GM19467 (cell line): ENCODE measurements around the gene UBE2L6.
"Not testable (repeated sequence)": the region's sequence is repeated elsewhere in the genome, so short reads cannot be mapped to it uniquely, and the experiment has no call there.

Experiments used
- ATAC-seq: cut with Tn5 transposase; IDR thresholded peaks from one replicate; pipeline ENCODE4 v1.9.1; 2021; ENCODE audit warnings: mild to moderate bottlenecking, moderate library complexity; ENCODE audit not compliant: unreplicated experiment

Gene UBE2L6

DNA sequence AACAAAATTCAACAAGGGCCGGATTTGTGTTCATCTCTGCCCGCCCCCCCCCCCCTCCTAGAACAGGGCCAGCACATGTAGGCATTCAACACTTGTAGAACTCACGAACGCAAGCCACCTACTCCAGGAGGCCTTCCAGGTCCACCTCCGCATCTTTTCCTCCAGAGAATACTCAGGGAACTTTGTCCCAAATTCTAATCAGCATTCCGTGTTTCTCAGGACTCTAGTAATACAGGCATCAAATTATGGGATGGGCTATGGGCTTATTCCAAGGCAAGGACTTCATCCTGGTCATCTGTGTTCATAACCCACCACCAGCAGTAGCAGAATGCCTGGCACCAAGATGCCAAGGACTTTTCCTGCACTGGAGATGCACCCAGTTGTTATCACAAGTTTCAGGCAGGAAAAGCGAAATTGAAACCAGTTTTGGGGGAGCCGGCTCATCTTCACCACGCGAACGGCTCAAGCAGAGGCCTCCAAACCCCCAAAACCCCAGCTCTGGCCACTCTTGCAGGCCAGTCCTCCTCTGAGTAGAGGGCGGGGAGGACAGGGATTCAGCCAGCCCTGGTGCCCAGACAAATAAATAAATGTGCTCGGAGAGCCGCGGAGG, 462 bp downstream of the UBE2L6 start:
- ATAC-seq = no peak

DNA sequence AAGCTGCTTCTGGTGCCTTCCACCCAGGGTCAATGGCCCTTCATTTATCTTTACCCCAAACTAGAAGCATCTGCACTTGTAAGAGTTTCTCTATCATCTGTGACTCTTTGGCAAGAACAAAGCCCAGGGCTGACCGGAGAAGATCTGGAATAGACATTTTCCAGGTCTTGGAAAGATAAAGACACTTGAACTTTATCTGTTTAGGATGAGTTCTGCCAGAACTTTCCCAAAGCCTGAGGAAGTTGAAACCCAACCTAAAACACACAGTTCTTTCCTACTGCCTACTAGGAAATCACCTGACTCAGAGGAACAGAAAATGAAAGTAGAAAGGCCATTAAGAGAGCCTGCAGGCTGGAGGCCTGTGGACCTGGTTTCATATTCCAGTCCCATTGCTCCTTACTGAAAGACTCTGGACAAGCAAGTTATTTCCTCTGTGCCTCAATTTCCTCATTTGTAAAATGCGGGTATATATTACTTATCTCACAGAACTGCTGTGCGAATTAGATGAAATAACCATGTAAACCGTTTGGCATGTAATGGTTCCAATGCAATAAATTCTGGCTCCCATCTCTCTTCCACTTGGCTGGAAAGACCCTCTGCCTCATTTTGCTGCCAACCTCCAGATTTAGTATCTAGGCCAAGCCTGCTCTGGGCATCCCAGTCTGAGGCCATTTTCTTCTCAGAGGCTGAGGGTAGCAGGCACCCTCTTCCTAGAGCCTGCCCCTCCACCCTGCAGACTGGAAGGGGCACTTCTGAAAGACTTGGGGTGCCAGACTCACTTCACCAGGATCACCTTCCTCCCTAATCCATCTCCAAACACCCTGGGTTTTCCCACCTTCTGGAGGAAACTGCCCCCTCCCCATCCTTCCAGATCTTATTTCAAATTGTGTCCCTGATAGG, 1.2 kb downstream of the UBE2L6 start:
- ATAC-seq = peak; percentile 59

DNA sequence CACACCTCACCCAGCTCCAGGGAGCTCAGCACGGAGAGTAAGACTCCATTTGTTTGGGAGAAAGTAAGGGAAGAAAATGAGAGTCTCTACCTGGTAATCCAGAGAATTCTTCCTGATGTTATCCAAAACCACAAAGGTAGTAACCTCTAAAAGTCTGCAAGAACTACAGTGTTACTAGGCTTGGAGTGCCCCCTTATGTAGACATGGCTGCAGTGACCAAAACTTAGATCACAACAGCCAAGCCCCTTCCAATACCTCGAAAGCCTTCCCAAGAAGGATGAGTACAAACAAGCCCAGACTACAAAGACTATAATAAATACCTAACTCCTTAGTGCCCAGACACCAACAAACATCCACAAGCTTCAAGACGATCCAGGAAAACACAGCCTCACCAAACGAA, 4.9 kb downstream of the UBE2L6 start:
- no peak for ATAC-seq

DNA sequence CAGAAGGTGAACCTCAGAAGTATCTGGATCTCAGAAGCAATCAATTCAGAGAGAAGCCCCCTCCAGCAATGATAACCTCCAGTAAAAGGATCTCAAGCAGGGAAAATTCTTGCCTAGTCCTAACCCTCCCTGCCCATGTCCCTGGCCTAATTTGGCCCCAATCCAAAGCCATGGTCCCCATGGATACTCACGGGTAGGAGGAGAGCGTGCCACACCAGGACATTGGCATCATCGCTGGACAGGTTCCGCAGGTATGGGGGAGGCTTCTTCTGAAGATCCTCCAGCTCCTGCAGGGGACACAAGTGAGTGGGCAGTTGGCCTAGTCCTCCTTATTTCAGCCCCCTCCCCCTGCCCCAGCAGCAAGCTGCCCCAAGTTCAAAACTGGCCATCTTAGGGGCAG, 7.3 kb downstream of the UBE2L6 start:
- ATAC-seq = no peak

DNA sequence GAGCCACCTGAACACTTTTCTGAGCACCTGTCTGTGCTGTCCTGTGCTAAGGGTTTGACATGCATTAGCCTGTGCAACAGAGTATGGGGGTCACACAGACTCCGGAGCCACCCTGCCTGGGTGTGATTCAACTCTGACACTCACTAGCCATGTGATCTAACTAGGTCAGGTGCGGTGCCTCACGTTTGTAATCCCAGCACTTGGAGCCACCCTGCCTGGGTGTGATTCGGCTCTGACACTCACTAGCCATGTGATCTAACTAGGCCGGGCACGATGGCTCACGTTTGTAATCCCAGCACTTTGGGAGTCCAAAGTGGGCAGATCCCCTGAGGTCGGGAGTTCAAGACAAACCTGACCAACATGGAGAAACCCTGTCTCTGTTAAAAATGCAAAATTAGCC, 11.4 kb downstream of the UBE2L6 start:
- no peak for ATAC-seq

DNA sequence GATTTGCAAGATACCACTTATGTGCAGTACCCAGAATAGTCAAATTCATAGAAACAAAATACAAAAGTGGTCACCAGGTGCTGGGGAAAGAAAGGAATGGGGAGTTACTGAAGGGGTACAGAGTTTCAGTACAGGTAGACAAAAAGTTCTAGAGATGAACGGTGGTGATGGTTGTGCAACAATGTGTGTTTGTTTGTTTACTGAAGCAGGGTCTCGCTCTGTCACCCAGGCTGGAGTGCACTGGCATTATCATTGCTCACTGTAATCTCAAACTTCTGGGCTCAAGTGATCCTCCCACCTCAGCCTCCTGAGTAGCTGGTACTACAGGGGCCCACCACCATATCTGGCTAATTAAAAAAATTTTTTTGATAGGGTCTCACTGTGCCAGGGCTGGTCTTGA, 12.1 kb downstream of the UBE2L6 start:
- no peak for ATAC-seq

DNA sequence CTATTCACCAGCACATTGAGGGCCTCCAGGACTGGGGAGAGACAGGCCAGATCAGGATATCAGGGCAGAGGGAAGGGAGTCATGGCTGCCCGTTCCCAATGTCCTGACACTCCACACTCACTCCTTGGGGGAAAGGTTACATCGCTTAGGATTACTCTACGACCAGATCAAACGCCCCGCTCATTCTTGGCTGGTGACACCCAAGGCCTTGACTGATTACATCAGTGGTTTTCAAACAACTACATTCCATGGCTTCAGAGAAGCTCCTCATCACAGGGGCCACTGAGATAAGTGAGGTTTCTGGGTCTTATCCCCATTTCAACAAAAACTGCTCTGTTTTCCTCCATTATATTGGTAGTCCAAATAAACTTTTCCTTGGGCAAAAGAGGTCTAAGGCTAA, 15.0 kb downstream of the UBE2L6 start:
- no peak for ATAC-seq

DNA sequence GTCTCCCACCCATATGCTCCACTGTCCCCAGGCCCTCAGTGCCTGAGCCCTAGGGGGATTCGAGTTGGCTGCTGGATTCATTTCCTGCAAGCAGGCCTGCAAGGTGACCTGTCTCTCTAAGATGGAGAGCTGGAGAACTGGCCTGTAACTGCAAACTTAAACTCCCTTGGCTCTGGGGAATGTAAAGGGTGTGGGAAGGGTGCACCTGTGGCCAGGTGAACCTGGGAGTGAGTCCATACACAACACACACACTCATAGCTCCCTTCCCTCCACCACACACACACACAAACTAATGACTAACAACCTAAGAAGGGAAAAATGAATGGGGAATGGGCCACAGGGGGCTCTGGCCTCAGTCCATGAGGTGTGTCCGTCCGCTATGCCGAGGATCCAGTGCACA, 15.5 kb downstream of the UBE2L6 start:
- ATAC-seq = no peak

DNA sequence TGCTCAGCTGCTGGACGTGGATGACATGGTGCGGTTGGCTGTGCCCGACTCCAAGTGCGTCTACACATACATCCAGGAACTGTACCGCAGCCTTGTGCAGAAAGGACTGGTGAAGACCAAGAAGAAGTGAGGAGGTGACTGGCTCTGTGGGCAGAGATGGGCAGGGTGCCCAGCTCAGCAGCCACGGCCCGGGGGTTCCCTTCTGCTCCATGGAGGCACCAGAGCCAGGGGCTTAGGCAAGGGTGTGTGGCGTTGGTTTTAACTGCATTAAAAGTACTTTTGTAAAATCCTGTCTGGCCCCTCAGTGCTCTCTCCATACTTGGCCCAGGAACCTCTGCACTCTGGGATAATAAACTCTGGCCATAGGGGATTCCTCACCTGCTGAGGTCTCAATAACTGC, 17.5 kb downstream of the UBE2L6 start:
- ATAC-seq = no peak

DNA sequence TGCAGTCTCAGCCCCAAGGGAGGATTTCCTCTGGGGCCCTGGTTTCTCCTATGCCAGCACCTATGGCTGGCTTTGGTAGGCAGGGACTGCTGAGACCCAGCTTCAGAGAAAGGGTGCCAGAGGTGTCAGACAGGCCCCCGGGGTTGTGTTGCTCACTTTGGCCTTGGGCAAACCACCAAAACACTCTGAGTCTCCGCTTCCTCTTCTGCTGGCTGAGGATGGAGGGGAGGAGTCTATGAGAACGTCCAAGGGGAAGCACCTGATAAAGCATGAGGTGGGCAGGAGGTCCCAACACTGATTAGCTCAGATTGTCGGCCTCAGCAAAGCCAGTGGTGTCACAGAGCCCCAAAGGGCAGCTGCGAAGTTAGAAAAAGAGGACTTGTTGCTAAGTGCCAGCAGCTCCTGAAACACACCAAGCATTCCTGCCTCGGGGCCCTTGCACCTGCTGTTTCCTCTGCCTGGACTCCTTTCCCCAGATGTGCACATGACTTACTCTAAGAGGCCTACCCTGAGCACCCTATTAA, 19.6 kb downstream of the UBE2L6 start:
- ATAC-seq = peak; percentile 94

DNA sequence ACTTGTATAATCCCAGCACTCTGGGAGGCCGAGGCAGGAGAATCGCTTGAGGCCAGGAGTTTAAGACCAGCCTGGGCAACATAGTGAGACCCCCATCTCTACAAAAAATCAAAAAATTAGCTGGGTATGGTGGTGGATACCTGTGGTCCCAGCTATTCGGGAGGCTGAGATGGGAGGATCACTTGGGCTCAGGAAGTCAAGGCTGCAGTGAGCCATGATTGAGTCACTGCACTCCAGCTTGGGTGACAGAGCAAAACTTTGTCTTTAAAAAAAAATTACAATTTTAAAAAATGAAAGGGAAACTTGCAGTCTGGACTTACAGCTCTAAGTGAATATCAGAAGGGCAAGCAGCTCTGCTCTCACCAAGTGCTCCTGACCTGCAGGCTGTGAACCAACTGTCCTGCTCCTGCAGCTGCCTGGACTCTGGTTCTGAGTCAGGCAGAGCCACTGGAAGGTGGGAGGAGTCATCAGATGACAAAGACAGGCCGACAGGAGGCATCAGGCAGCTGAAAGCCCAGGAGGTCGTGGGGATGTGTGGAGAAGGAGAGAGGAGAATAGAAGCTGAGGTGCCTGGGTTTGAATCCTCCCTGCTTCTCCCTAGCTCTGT, 20.5 kb downstream of the UBE2L6 start:
- no peak for ATAC-seq

DNA sequence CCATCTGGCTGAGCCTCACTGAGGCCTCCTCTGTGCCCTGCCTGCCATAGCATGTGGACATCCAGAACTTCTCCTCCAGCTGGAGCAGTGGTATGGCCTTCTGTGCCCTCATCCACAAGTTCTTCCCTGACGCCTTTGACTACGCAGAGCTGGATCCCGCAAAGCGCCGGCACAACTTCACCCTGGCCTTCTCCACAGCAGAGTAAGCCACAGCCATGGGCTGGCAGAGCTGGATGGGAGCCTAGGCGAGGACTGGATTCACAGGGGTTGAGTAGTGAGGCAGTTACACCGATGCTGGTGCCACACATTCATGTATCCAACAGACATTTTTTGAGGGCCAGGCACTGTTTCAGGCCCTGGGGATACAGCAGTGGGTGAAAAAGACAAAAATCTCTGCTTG, 21.0 kb downstream of the UBE2L6 start:
- no peak for ATAC-seq

DNA sequence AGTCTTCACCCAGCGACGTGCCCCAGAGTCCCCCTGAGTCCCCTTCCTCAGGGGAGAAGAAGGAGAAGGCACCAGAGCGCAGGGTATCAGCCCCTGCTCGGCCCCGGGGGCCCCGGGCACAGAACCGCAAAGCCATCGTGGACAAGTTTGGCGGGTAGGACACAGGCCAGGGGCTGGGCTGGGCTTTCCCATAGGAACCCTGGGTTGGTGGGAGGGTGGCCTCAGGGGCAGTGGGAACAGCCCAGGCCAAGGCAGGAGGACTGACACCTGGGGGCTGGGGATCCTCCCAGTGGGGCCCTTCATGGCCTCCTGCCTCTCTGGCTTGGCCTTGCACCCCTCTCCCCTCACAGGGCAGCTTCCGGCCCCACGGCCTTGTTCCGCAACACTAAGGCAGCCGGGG, 21.6 kb downstream of the UBE2L6 start:
- ATAC-seq = no peak

DNA sequence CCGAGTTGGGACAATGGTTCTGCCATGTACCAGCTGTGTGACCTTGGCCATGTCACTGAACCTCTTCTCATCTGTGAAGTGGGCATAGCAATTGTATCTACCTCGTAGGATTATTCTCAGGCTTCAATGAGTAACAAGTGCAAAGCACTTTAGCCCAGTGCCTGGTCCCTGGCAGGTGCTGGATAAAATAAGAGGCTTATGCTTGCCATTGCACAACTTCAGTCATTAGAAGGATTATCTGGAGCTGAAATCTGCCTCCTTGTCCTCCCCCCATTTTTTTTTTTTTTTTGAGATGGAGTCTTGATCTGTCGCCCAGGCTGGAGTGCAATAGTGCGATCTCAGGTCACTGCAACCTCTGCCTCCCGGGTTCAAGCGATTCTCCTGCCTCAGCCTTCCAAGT, 22.9 kb downstream of the UBE2L6 start:
- ATAC-seq = no peak

DNA sequence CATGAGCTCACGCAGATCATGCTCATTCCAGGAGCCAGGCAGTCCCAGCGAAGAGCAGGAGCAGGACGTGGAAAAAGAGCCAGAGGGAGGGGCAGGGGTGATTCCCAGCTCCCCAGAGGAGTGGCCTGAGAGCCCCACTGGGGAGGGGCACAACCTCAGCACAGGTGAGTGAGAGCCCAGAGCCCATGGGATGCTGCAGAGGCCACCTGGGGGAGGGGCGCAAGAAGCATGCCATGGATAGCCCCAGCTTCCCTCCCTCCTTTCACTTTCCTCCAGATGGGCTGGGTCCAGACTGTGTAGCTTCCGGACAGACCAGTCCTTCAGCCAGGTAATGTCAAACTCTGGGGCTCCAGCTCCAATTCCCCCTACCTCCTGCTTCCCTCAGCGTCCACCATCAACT, 23.9 kb downstream of the UBE2L6 start:
- no peak for ATAC-seq

DNA sequence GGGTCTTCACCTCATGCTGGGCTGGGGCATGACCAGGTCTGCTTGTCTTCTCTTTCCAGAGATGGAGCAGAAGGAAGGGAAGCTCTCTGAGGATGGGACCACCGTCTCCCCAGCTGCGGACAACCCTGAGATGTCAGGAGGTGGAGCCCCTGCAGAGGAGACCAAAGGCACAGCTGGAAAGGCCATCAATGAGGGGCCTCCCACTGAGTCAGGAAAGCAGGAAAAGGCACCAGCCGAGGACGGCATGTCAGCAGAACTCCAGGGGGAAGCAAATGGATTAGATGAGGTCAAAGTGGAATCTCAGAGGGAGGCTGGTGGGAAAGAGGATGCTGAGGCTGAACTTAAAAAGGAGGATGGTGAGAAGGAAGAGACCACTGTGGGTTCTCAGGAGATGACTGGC, 24.9 kb downstream of the UBE2L6 start:
- no peak for ATAC-seq

DNA sequence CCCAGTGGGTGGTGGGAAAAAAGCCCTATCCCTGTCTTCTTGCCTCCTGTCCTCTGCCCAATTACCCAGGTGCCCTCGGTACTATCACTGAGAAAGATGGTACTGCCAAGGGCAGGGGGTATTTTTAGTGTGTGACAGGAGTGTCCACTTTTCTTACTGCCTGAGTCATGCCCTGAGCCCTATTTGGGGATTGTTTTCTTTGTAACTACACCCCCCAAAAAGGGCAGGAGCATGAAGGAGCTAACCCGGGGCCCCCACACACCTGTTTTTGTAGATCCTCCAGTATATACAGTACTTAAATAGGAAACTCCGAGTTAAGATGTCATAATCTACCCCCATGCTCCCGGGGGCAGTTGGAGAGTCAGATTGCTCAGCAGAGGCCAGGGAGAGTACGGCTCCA, 26.3 kb downstream of the UBE2L6 start:
- no peak for ATAC-seq

DNA sequence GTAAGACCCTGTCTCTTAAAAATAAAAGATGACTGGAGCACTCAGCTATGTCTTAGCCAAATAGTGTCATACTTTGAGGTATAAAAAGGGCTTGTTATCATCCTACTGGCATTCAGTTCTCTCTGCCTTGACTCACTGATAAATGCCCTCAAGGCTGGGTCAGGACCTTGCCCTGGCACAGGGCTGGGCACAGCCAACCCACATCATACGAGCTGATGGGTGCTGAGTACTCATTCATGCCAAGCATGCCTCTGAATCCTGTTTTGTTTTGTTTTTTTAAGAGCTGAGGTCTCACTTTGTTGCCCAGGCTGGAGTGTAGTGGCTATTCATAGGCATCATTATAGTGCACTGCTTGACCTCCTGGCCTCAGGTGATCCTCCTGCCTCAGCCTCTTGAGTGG, 28.1 kb downstream of the UBE2L6 start:
- no peak for ATAC-seq

DNA sequence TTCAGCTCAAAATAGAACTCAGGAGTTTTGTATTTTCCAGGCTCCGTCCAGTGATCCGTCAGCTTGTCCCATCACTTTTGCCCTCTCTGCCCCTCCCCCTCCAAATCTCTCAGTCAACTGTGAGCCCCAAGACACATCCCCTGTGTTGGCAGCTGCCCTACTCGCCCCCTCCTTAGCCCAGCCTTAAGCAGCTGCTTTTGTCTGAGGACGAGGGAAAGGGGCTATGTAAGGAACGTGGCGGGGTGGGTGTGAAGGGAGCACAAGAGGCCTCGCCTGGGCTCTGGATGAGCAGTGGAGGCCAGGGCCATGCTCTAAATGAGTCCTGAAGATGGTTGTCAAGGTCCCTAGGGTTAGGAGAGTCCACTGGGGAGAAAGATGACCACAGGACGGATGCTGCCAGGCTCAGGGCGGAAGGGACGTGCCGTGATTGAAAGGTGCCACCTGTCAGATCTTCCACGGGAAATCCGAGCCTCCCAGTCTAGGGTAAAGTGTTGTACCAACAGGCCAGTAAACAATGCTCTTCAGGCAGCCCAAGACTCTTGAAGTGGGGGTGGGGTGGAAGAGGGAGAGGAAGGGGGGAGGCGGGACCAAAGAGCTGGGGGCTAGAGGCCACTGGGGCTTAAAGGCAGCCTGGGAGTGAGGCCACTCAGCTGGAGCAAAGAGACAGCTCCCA, 30.4 kb downstream of the UBE2L6 start, which contains the start of gene SMTNL1:
Gene SMTNL1 (plus strand): TSS at position 649 of the 673 bp plus-strand sequence. CDS start 5,048 bp downstream, outside the sequence.
- no peak for ATAC-seq

DNA sequence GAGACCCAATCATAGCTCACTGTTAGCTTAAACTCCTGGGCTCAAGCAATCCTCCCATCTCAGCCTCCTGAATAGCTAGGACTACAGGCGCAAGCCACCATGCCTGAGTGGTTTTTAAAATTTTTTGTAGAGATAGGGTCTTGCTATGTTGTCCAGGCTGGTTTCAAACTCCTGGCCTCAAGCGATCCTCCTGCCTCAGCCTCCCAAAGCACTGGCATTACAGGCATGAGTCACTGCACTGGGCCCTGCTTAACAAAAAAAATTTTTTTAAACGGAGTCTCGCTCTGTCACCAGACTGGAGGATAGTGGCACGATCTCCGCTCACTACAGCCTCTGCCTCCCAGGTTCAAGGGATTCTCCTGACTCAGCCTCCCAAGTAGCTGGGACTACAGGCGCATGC, 33.0 kb downstream of the UBE2L6 start:
- not testable (repeated sequence) for ATAC-seq
